GM21515 (cell line): Measurements from ENCODE around the gene POU2F1.
"Not testable (repeated sequence)": the region's sequence is repeated elsewhere in the genome, so short reads cannot be mapped to it uniquely, and the experiment has no call there.

Experiments
- ATAC-seq: cut with Tn5 transposase; IDR thresholded peaks from one replicate; pipeline ENCODE4 v1.9.1; 2021; ENCODE audit not compliant: unreplicated experiment

Gene POU2F1

GRCh38 chr1:167305706-167306277 is 85.1 kb downstream of the POU2F1 start:
- no peak for ATAC-seq

- no peak for ATAC-seq
These were observed 90.0 kb downstream of the POU2F1 start for GRCh38 chr1:167310732-167311131.

GRCh38 chr1:167312871-167313270 is 92.2 kb downstream of the POU2F1 start:
- ATAC-seq: no peak

GRCh38 chr1:167314671-167315070 is 94.0 kb downstream of the POU2F1 start:
- ATAC-seq: no peak

- ATAC-seq: no peak
These were observed 96.8 kb downstream of the POU2F1 start for GRCh38 chr1:167317463-167317862.

- not testable (repeated sequence) for ATAC-seq
These were observed 98.5 kb downstream of the POU2F1 start for GRCh38 chr1:167319206-167319605.

GRCh38 chr1:167322483-167322882 is 101.8 kb downstream of the POU2F1 start:
- no peak for ATAC-seq

GRCh38 chr1:167325151-167325550 is 104.5 kb downstream of the POU2F1 start:
- ATAC-seq: no peak

- peak; percentile 2 for ATAC-seq
These were observed 107.7 kb downstream of the POU2F1 start for GRCh38 chr1:167328306-167328815.

GRCh38 chr1:167328816-167329483 is 108.3 kb downstream of the POU2F1 start:
- ATAC-seq: peak; percentile 64

- ATAC-seq: peak; percentile 43
These were observed 110.1 kb downstream of the POU2F1 start for GRCh38 chr1:167330601-167331293.

- no peak for ATAC-seq
These were observed 111.0 kb downstream of the POU2F1 start for GRCh38 chr1:167331650-167332049.

- ATAC-seq: no peak
These were observed 111.8 kb downstream of the POU2F1 start for GRCh38 chr1:167332503-167332902.

GRCh38 chr1:167333124-167333523 is 112.4 kb downstream of the POU2F1 start:
- no peak for ATAC-seq

GRCh38 chr1:167333703-167334102 is 113.0 kb downstream of the POU2F1 start:
- no peak for ATAC-seq

GRCh38 chr1:167339405-167339804 is 118.7 kb downstream of the POU2F1 start:
- ATAC-seq: no peak

- ATAC-seq: peak; percentile 59
These were observed 122.2 kb downstream of the POU2F1 start for GRCh38 chr1:167342846-167343245.

GRCh38 chr1:167344112-167344511 is 123.4 kb downstream of the POU2F1 start:
- no peak for ATAC-seq

- no peak for ATAC-seq
These were observed 124.1 kb downstream of the POU2F1 start for GRCh38 chr1:167344615-167345385.

- no peak for ATAC-seq
These were observed 124.7 kb downstream of the POU2F1 start for GRCh38 chr1:167345386-167345733.

- no peak for ATAC-seq
These were observed 136.6 kb downstream of the POU2F1 start for GRCh38 chr1:167357305-167357704.
